ENCODE results near the gene PARP9. TPM values are rescaled to one million over a fixed set of nuclear protein-coding genes. Genes with fewer than 3 reads are reported as not detected.

Gene PARP9
- total and polyA plus RNA-seq, 10 of the 15 experiments (the other 5 are each of a cell fraction or from before 2014, with no cell fraction given): 34.0 to 122 (median 46.1) TPM

GRCh38 chr3:122563717-122564025, 429 bp downstream of the PARP9 start:
- no peak for DNase-seq (ENCODE audit: low read depth, low spot score)
- BruUV-seq (replicated peaks): TSS peak; percentile 82
- Histone ChIP-seq H3K4me3 (peak overlapping the region; percentile 55), H3K27me3 (replicated peaks in 1 of 2; ENCODE audit: control insufficient read depth in 2 of 2, insufficient read depth in 2 of 2, low read length in 1 of 2) (no peaks in the 10 kb centered on the region), H3K79me2 (ENCODE audit: control insufficient read depth, insufficient read depth, low read length) (peaks cover 34% of the 10 kb centered on the region), H4K20me1 (ENCODE audit: control insufficient read depth, insufficient read depth) (no peaks in the 10 kb centered on the region), H3K9me3 (replicated peaks; ENCODE audit: control insufficient read depth, insufficient read depth, low read length) (no peaks in the 10 kb centered on the region), H3K4me1 (ENCODE audit: control insufficient read depth, insufficient read depth, low read length) (peaks cover 4% of the 10 kb centered on the region; the same call in 1 of the 2 replicates), H3K4me2 (ENCODE audit: control insufficient read depth, insufficient read depth) (peak overlapping the region; percentile 58), H2AFZ (ENCODE audit: control insufficient read depth, low read depth, low read length) (peak overlapping the region; percentile 27), H3K27ac (ENCODE audit: control insufficient read depth, insufficient read depth) (peak overlapping the region; percentile 82), H3K36me3 (ENCODE audit: control insufficient read depth in 2 of 2, insufficient read depth in 2 of 2, low read length in 1 of 2) (peaks cover 0 to 5% of the 10 kb centered on the region in 2 experiments; a peak in 1 of 4 replicates), H3K9ac (ENCODE audit: control insufficient read depth, insufficient read depth, low read length) (peak overlapping the region; percentile 96)
- in situ Hi-C loops (cut with MboI) (no loop called here), intact Hi-C loops (cut with micrococcal nuclease; ENCODE audit: unreplicated experiment) (loop anchor here (1.0 to 10.0 kb wide), 5 partner anchors 13 to 464 kb away; partner anchors contain the start of genes HSPBAP1, SEMA5B and SLC49A4)
- 0% methylated on average over 5 of the region's 5 CpGs for WGBS (ENCODE audit: insufficient coverage, insufficient replicate concordance, low lambda C conversion rate, missing lambda C conversion rate)
- no peak for FAIRE-seq
- RAD21 ChIA-PET (ENCODE audit: unreplicated experiment): interaction anchor here (0.8 to 11.8 kb wide), 12 partner anchors 13 to 120 kb away, joined by 3 to 236 read pairs (median 10); partner anchors contain the start of genes PARP14 and PARP15
- CTCF ChIA-PET: interaction anchor here (0.8 to 6.3 kb wide), 7 partner anchors 12 to 115 kb away, joined by 3 to 192 read pairs (median 12); partner anchors contain the start of genes KPNA1, PARP14 and PARP15
- SMC1A ChIA-PET (ENCODE audit: uncharacterized antibody, unreplicated experiment): interaction anchor here (1.0 to 13.0 kb wide), 15 partner anchors 9 to 134 kb away, joined by 3 to 250 read pairs (median 19); partner anchors contain the start of genes PARP14 and PARP15
- TF ChIP-seq YY1 (IDR thresholded peaks at IDR 0.05; ENCODE audit: low read depth, low read length) (peak; percentile 14; the same call in 1 of the 2 replicates), PAX8 (IDR thresholded peaks at IDR 0.05) (0 out of 2 replicates have a peak, but pooled peaks have one; percentile 23), IKZF2 (IDR thresholded peaks at IDR 0.05) (no peak), SREBF1 (IDR thresholded peaks at IDR 0.05; ENCODE audit: low read length) (no peak), KAT2A (conservative IDR thresholded peaks at IDR 0.05; ENCODE audit: control insufficient read depth, low read depth, low read length) (no peak), ESRRA (IDR thresholded peaks at IDR 0.05; ENCODE audit: low read length) (no peak)
- POLR2A ChIA-PET: interaction anchor here (0.6 to 7.0 kb wide), 10 partner anchors 13 to 115 kb away, joined by 3 to 79 read pairs (median 5); partner anchors contain the start of genes PARP14 and PARP15
- ATAC-seq: peak; percentile 24

Measured in GM12878 (cell line).